GM12874 (cell line): ENCODE results near the gene CACYBP.

ENCODE experiments used
- CTCF ChIP-seq: IDR thresholded peaks from 2 replicates; pipeline ENCODE4 v1.5.1; 2011; ENCODE audit warnings: low read depth, mild to moderate bottlenecking, control low read depth, low read length, moderate library complexity; ENCODE audit not compliant: insufficient read depth

The CACYBP gene

GRCh38 chr1:174999936-175000696, at the start of gene CACYBP:
Gene CACYBP, plus strand, starts transcription at chr1:174999947. Its CDS starts 234 bp downstream, at chr1:175000181.
- 0 out of 2 replicates have a peak, but pooled peaks have one; percentile 2 for TF ChIP-seq CTCF

- no peak for TF ChIP-seq CTCF
Observed at GRCh38 chr1:174953285-174954072, 46.3 kb upstream of the CACYBP start.

- TF ChIP-seq CTCF: no peak
Observed at GRCh38 chr1:174954073-174954460, 45.7 kb upstream of the CACYBP start.

- no peak for TF ChIP-seq CTCF
Observed at GRCh38 chr1:174954671-174955669, 44.8 kb upstream of the CACYBP start.

GRCh38 chr1:174956086-174956485, 43.7 kb upstream of the CACYBP start:
- TF ChIP-seq CTCF: no peak

GRCh38 chr1:174956976-174957375, 42.8 kb upstream of the CACYBP start:
- no peak for TF ChIP-seq CTCF
